Measurements from ENCODE around the gene SEC14L6.

DNA sequence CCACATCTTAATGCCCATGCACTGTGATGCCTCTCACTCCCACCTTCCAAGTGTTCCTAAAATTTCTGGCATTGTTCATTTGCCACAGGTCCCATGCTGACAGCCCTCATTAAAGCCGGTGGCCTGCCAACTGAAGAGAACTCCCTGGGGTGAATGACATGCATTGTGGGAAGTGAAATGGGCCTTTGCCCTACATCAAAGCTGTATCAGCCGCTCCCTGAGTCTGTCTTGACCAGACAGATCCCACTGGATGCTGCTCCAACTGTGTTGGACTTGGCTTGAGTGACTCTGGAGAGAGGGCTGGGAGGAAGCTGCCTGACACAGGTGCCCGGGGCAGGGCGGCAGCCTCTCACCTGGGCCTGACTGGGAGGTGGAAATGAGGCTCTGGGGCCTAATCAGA is 32.3 kb downstream of the SEC14L6 start:
- TF ChIP-seq CTCF (IDR thresholded peaks at IDR 0.05; ENCODE audit: low read length), result no peak
- TF ChIP-seq EZH2 (IDR thresholded peaks at IDR 0.05; ENCODE audit: borderline replicate concordance, low read length), result no peak
